Measurements from ENCODE around the gene TCAP. TPM values are rescaled to one million over a fixed set of nuclear protein-coding genes. Genes with fewer than 3 reads are reported as not detected.

TCAP gene
- total and polyA plus RNA-seq, 2 experiments from 2014 or later, result 79.1 to 105 TPM

- no peak overlapping the region for H3K4me3 ChIP-seq
- no peak overlapping the region for H3K27ac ChIP-seq
- peak; percentile 96 for TF ChIP-seq CTCF (IDR thresholded peaks at IDR 0.05; ENCODE audit: low read depth, low read length)
- peak; percentile 66 to 82 for DNase-seq (ENCODE audit: low read depth in 1 of 2, low spot score in 1 of 2)
- H3K36me3 ChIP-seq, result no peaks in the 10 kb centered on the region
- H3K4me1 ChIP-seq (ENCODE audit: low read depth), result peaks cover 14% of the 10 kb centered on the region
- peaks cover 64% of the 10 kb centered on the region for H3K27me3 ChIP-seq
- no peaks in the 10 kb centered on the region for H3K9me3 ChIP-seq (ENCODE audit: low read depth)
These were observed 41.7 kb upstream of the TCAP start for GRCh38 chr17:39623356-39623950.

GRCh38 chr17:39624313-39624712 lies 40.8 kb upstream of the TCAP start:
- no peaks in the 10 kb centered on the region for H3K9me3 ChIP-seq (ENCODE audit: low read depth)
- DNase-seq (ENCODE audit: low read depth in 1 of 2, low spot score in 1 of 2), result no peak
- no peak overlapping the region for H3K4me3 ChIP-seq
- H3K27me3 ChIP-seq, result peaks cover 57% of the 10 kb centered on the region
- H3K36me3 ChIP-seq, result no peaks in the 10 kb centered on the region
- H3K4me1 ChIP-seq (ENCODE audit: low read depth), result peaks cover 16% of the 10 kb centered on the region
- H3K27ac ChIP-seq, result no peak overlapping the region
- TF ChIP-seq CTCF (IDR thresholded peaks at IDR 0.05; ENCODE audit: low read depth, low read length), result no peak

GRCh38 chr17:39625198-39625785 lies 39.9 kb upstream of the TCAP start:
- DNase-seq (ENCODE audit: low read depth in 1 of 2, low spot score in 1 of 2), result peak in 1 of 2 donors; percentile 51
- Histone ChIP-seq H3K9me3 (ENCODE audit: low read depth) (no peaks in the 10 kb centered on the region), H3K4me1 (ENCODE audit: low read depth) (peaks cover 16% of the 10 kb centered on the region), H3K4me3 (no peak overlapping the region), H3K36me3 (no peaks in the 10 kb centered on the region), H3K27ac (no peak overlapping the region), H3K27me3 (peaks cover 47% of the 10 kb centered on the region)
- TF ChIP-seq CTCF (IDR thresholded peaks at IDR 0.05; ENCODE audit: low read depth, low read length), result no peak

GRCh38 chr17:39626171-39627046 lies 38.7 kb upstream of the TCAP start, which contains the start of gene PPP1R1B:
Gene PPP1R1B (plus strand): TSS chr17:39626952. CDS start chr17:39627393, 441 bp downstream.
- Histone ChIP-seq H3K36me3 (no peaks in the 10 kb centered on the region), H3K4me3 (peak within 1 kb of the TSS; percentile 56), H3K27me3 (peaks cover 36% of the 10 kb centered on the region), H3K4me1 (ENCODE audit: low read depth) (peaks cover 16% of the 10 kb centered on the region), H3K9me3 (ENCODE audit: low read depth) (no peaks in the 10 kb centered on the region), H3K27ac (no peak within 1 kb of the TSS)
- peak in 1 of 2 donors; percentile 52 for DNase-seq (ENCODE audit: low read depth in 1 of 2, low spot score in 1 of 2)
- TF ChIP-seq CTCF (IDR thresholded peaks at IDR 0.05; ENCODE audit: low read depth, low read length), result no peak

- Histone ChIP-seq H3K27ac (no peak overlapping the region), H3K36me3 (no peaks in the 10 kb centered on the region), H3K4me3 (peak overlapping the region; percentile 56), H3K4me1 (ENCODE audit: low read depth) (peaks cover 16% of the 10 kb centered on the region), H3K9me3 (ENCODE audit: low read depth) (no peaks in the 10 kb centered on the region), H3K27me3 (peaks cover 32% of the 10 kb centered on the region)
- no peak for DNase-seq (ENCODE audit: low read depth in 1 of 2, low spot score in 1 of 2)
- no peak for TF ChIP-seq CTCF (IDR thresholded peaks at IDR 0.05; ENCODE audit: low read depth, low read length)
These were observed 38.0 kb upstream of the TCAP start for GRCh38 chr17:39627047-39627711.
